C1 segment of cervical spinal cord (tissue), 14 donors: ENCODE results near the gene ARHGAP6.
"Not testable (repeated sequence)": the region's sequence is repeated elsewhere in the genome, so short reads cannot be mapped to it uniquely, and the experiment has no call there.

Source experiments
- DNase-seq, 14 donors: peaks; one replicate each; lab custom pipeline; 2025; lab: John Stamatoyannopoulos, UW

The ARHGAP6 gene

GRCh38 chrX:11180571-11180970 is 485.1 kb downstream of the ARHGAP6 start:
- no peak for DNase-seq

- no peak for DNase-seq
Observed at GRCh38 chrX:11172415-11172814, 493.3 kb downstream of the ARHGAP6 start.

- no peak for DNase-seq
Observed at GRCh38 chrX:11171956-11172355, 493.8 kb downstream of the ARHGAP6 start.

GRCh38 chrX:11164433-11164832 is 501.3 kb downstream of the ARHGAP6 start:
- DNase-seq: no peak

- DNase-seq: no peak
Observed at GRCh38 chrX:11159149-11159548, 506.6 kb downstream of the ARHGAP6 start.

GRCh38 chrX:11151799-11152559 is 513.7 kb downstream of the ARHGAP6 start:
- DNase-seq: no peak

- DNase-seq: no peak
Observed at GRCh38 chrX:11148401-11148800, 517.3 kb downstream of the ARHGAP6 start.

- no peak for DNase-seq
Observed at GRCh38 chrX:11146411-11146810, 519.3 kb downstream of the ARHGAP6 start.

GRCh38 chrX:11143931-11144678 is 521.6 kb downstream of the ARHGAP6 start:
- DNase-seq: peak in 9 of 14 donors; percentile 10 to 46 (median 26)

GRCh38 chrX:11138498-11139390 is 527.0 kb downstream of the ARHGAP6 start:
- DNase-seq: peak in 1 of 14 donors; percentile 17

- no peak for DNase-seq
Observed at GRCh38 chrX:11137543-11138139, 528.1 kb downstream of the ARHGAP6 start.

- DNase-seq: no peak
Observed at GRCh38 chrX:11135564-11136185, 530.0 kb downstream of the ARHGAP6 start.

- DNase-seq: no peak
Observed at GRCh38 chrX:11131146-11131545, 534.6 kb downstream of the ARHGAP6 start.

- DNase-seq: no peak
Observed at GRCh38 chrX:11130136-11130535, 535.6 kb downstream of the ARHGAP6 start.

- DNase-seq: no peak
Observed at GRCh38 chrX:11129534-11130105, 536.1 kb downstream of the ARHGAP6 start.

- DNase-seq: no peak
Observed at GRCh38 chrX:11125060-11125459, 540.7 kb downstream of the ARHGAP6 start.

GRCh38 chrX:11124112-11124511 is 541.6 kb downstream of the ARHGAP6 start:
- DNase-seq: no peak

GRCh38 chrX:11123087-11123486 is 542.6 kb downstream of the ARHGAP6 start:
- DNase-seq: not testable (repeated sequence)

- no peak for DNase-seq
Observed at GRCh38 chrX:11119313-11119943, 546.3 kb downstream of the ARHGAP6 start.

GRCh38 chrX:11117745-11118144 is 548.0 kb downstream of the ARHGAP6 start:
- DNase-seq: no peak
